Jurkat, Clone E6-1 (cell line): ENCODE measurements around the gene GPR82.

ENCODE experiments used
- DNase-seq: peaks from one replicate; pipeline ENCODE4 v3.0.0-alpha.2; 2011; ENCODE audit warnings: low read depth, low spot score
- H3K4me3 ChIP-seq: 2 replicates; pipeline ENCODE4 v1.5.1; 2011; ENCODE audit warnings: mild to moderate bottlenecking, low read length, control low read depth, moderate library complexity

Gene GPR82

DNA sequence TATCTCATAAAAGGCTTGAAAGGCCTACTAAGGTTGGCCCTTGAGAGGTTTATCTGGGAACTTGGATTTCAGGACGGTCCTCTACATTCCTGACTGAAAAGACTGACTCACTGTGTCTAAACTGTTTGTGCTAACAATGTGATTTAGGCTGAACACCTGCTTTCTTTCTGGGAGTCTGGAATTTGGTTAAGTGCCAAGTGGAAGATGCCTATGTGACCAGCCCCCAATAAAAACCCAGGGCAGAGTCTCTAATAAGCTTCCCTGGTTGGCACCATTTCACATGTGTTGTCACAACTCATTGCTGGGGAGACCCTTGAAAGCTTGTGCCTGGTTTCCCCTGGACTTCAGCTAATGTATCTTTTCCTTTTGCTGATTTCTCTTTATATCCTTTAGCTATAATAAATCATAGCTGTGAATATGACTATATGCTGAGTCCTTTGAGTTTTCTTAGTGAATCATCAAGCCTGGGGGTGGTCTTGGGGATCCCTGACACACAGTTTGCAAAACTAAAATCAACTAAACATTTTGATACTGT is 55.1 kb downstream of the GPR82 start:
- DNase-seq: no peak
- no peak overlapping the region for H3K4me3 ChIP-seq
